IPS DF 6.9 (cell line): ENCODE data around the gene CEBPA.

Source experiments
- DNase-seq: peaks from one replicate; pipeline ENCODE4 v3.0.0-alpha.2; 2013; ENCODE audit warnings: low read depth, low spot score
- H3K27ac ChIP-seq: one replicate; pipeline ENCODE4 v1.5.1; 2013; ENCODE audit warnings: low read length, control low read depth
- H3K27me3 ChIP-seq: 2 replicates; pipeline ENCODE4 v1.6.1; 2013; ENCODE audit warnings: mild to moderate bottlenecking, low read length; ENCODE audit not compliant: control insufficient read depth, insufficient read depth
- H3K36me3 ChIP-seq: 2 replicates; pipeline ENCODE4 v1.6.1; 2013; ENCODE audit warnings: low read length; ENCODE audit not compliant: control insufficient read depth, insufficient read depth
- H3K4me1 ChIP-seq: 2 replicates; pipeline ENCODE4 v1.6.1; 2013; ENCODE audit warnings: low read length; ENCODE audit not compliant: control insufficient read depth, insufficient read depth
- H3K4me3 ChIP-seq: 2 replicates; pipeline ENCODE4 v1.5.1; 2013; ENCODE audit warnings: mild to moderate bottlenecking, low read length
- H3K9me3 ChIP-seq: 2 replicates; pipeline ENCODE4 v1.6.1; 2013; ENCODE audit warnings: low read length, inconsistent platforms; ENCODE audit not compliant: control insufficient read depth, insufficient read depth
- WGBS: extraction: QIAGEN DNeasy Blood & Tissue Kit; methylation state at CpG from one replicate; pipeline ENCODE4 v1.1.7; 2013; ENCODE audit warnings: mixed read lengths, missing lambda C conversion rate; ENCODE audit not compliant: insufficient read length, insufficient coverage; 5-methylcytosine and 5-hydroxymethylcytosine counted together

Gene CEBPA

GRCh38 chr19:33343301-33343700 lies 41.0 kb upstream of the CEBPA start:
- no CpG with 5 or more reads among the region's 2 CpGs for WGBS
- H3K4me1 ChIP-seq: no peaks in the 10 kb centered on the region; the same call in 1 of the 2 replicates
- no peak overlapping the region for H3K4me3 ChIP-seq
- no peak for DNase-seq
- no peaks in the 10 kb centered on the region for H3K27me3 ChIP-seq
- no peak overlapping the region for H3K27ac ChIP-seq
- no peaks in the 10 kb centered on the region for H3K9me3 ChIP-seq
- H3K36me3 ChIP-seq: no peaks in the 10 kb centered on the region

- Histone ChIP-seq H3K36me3 (no peaks in the 10 kb centered on the region), H3K4me3 (no peak overlapping the region), H3K27ac (no peak overlapping the region), H3K27me3 (no peaks in the 10 kb centered on the region), H3K9me3 (no peaks in the 10 kb centered on the region), H3K4me1 (no peaks in the 10 kb centered on the region; the same call in 1 of the 2 replicates)
- DNase-seq: no peak
- no CpG with 5 or more reads among the region's 2 CpGs for WGBS
Observed at GRCh38 chr19:33340991-33341390, 38.7 kb upstream of the CEBPA start.

- Histone ChIP-seq H3K36me3 (no peaks in the 10 kb centered on the region), H3K27me3 (no peaks in the 10 kb centered on the region), H3K27ac (no peak overlapping the region), H3K4me3 (no peak overlapping the region), H3K4me1 (no peaks in the 10 kb centered on the region; the same call in 1 of the 2 replicates), H3K9me3 (no peaks in the 10 kb centered on the region)
- no CpG with 5 or more reads among the region's 8 CpGs for WGBS
- DNase-seq: no peak
Observed at GRCh38 chr19:33339016-33339984, 37.0 kb upstream of the CEBPA start.

GRCh38 chr19:33335446-33335845 lies 33.1 kb upstream of the CEBPA start:
- no peak for DNase-seq
- WGBS: no CpG with 5 or more reads among the region's 5 CpGs

GRCh38 chr19:33334271-33334670 lies 31.9 kb upstream of the CEBPA start:
- Histone ChIP-seq H3K27me3 (no peaks in the 10 kb centered on the region), H3K4me1 (no peaks in the 10 kb centered on the region; the same call in none of the 2 replicates), H3K9me3 (no peaks in the 10 kb centered on the region), H3K36me3 (no peaks in the 10 kb centered on the region), H3K27ac (no peak overlapping the region), H3K4me3 (no peak overlapping the region)
- no peak for DNase-seq
- no CpG with 5 or more reads among the region's 3 CpGs for WGBS

More at GRCh38 chr19:33335446-33335845, 33.1 kb upstream of the CEBPA start:
- no peaks in the 10 kb centered on the region; the same call in 1 of the 2 replicates for H3K4me1 ChIP-seq
- H3K27me3 ChIP-seq: no peaks in the 10 kb centered on the region
- H3K27ac ChIP-seq: no peak overlapping the region
- H3K36me3 ChIP-seq: no peaks in the 10 kb centered on the region
- no peaks in the 10 kb centered on the region for H3K9me3 ChIP-seq
- H3K4me3 ChIP-seq: no peak overlapping the region

- Histone ChIP-seq H3K4me1 (no peaks in the 10 kb centered on the region; the same call in none of the 2 replicates), H3K27ac (no peak overlapping the region), H3K9me3 (no peaks in the 10 kb centered on the region), H3K36me3 (no peaks in the 10 kb centered on the region), H3K4me3 (no peak overlapping the region), H3K27me3 (no peaks in the 10 kb centered on the region)
- DNase-seq: no peak
- no CpG with 5 or more reads among the region's 3 CpGs for WGBS
Observed at GRCh38 chr19:33333642-33334041, 31.3 kb upstream of the CEBPA start.

GRCh38 chr19:33333151-33333550 lies 30.8 kb upstream of the CEBPA start:
- H3K27me3 ChIP-seq: no peaks in the 10 kb centered on the region
- no CpG with 5 or more reads among the region's 4 CpGs for WGBS
- H3K27ac ChIP-seq: no peak overlapping the region

GRCh38 chr19:33332248-33332647 lies 29.9 kb upstream of the CEBPA start:
- DNase-seq: no peak
- no peaks in the 10 kb centered on the region for H3K27me3 ChIP-seq
- no peak overlapping the region for H3K4me3 ChIP-seq
- no CpG with 5 or more reads among the region's 5 CpGs for WGBS
- H3K36me3 ChIP-seq: no peaks in the 10 kb centered on the region
- no peaks in the 10 kb centered on the region for H3K9me3 ChIP-seq
- no peaks in the 10 kb centered on the region; the same call in none of the 2 replicates for H3K4me1 ChIP-seq
- no peak overlapping the region for H3K27ac ChIP-seq

More at GRCh38 chr19:33333151-33333550, 30.8 kb upstream of the CEBPA start:
- DNase-seq: no peak
- H3K4me3 ChIP-seq: no peak overlapping the region
- H3K36me3 ChIP-seq: no peaks in the 10 kb centered on the region
- H3K9me3 ChIP-seq: no peaks in the 10 kb centered on the region
- no peaks in the 10 kb centered on the region; the same call in none of the 2 replicates for H3K4me1 ChIP-seq

- H3K27ac ChIP-seq: no peak overlapping the region
- WGBS: no CpG with 5 or more reads among the region's 4 CpGs
- no peak for DNase-seq
- no peaks in the 10 kb centered on the region for H3K9me3 ChIP-seq
- H3K27me3 ChIP-seq: no peaks in the 10 kb centered on the region
- H3K36me3 ChIP-seq: no peaks in the 10 kb centered on the region
- H3K4me3 ChIP-seq: no peak overlapping the region
- no peaks in the 10 kb centered on the region; the same call in 1 of the 2 replicates for H3K4me1 ChIP-seq
Observed at GRCh38 chr19:33329736-33330135, 27.4 kb upstream of the CEBPA start.

GRCh38 chr19:33329060-33329459 lies 26.7 kb upstream of the CEBPA start:
- no peaks in the 10 kb centered on the region; the same call in 1 of the 2 replicates for H3K4me1 ChIP-seq
- no peak overlapping the region for H3K4me3 ChIP-seq
- no peaks in the 10 kb centered on the region for H3K27me3 ChIP-seq
- DNase-seq: no peak
- WGBS: no CpG with 5 or more reads among the region's 8 CpGs
- no peaks in the 10 kb centered on the region for H3K9me3 ChIP-seq
- no peaks in the 10 kb centered on the region for H3K36me3 ChIP-seq
- no peak overlapping the region for H3K27ac ChIP-seq
